Heart right ventricle (tissue), 16 donors: Measurements from ENCODE around the gene SELENOW. TPM values are rescaled to one million over a fixed set of nuclear protein-coding genes. Genes with fewer than 3 reads are reported as not detected.

Source experiments
- ATAC-seq, 8 donors: fragments of 200-7000 bp; cut with Tn5 transposase; one replicate each; pipeline ENCODE4 v1.9.1; 2020; ENCODE audit warnings: mild to moderate bottlenecking in 8 of 8, moderate library complexity in 8 of 8, moderate number of reproducible peaks in 1 of 8
- DNase-seq, 2 donors: peaks; one replicate each; pipeline ENCODE4 v3.0.0-alpha.2; 2020
- H3K27ac ChIP-seq, 10 donors: fragments of 200-600 bp; sonication (generic) in 2 of 10; one replicate each; pipeline versions ENCODE4 v1.5.0 to v1.8.0; 2020 to 2022; ENCODE audit warnings: mild to moderate bottlenecking in 3 of 10
- H3K27me3 ChIP-seq, 7 donors: fragments of 200-600 bp; one replicate each; pipeline ENCODE4 v1.8.0; 2021 to 2022; ENCODE audit warnings: mild to moderate bottlenecking in 2 of 7
- H3K36me3 ChIP-seq, 9 donors: fragments of 200-600 bp; sonication (generic) in 1 of 9; one replicate each; pipeline versions ENCODE4 v1.5.0 to v1.8.0; 2020 to 2022; ENCODE audit warnings: mild to moderate bottlenecking in 2 of 9
- H3K4me1 ChIP-seq, 9 donors: fragments of 200-600 bp; sonication (generic) in 1 of 9; one replicate each; pipeline versions ENCODE4 v1.5.0 to v1.8.0; 2020 to 2022; ENCODE audit warnings: mild to moderate bottlenecking in 4 of 9
- H3K4me3 ChIP-seq, 10 donors: fragments of 200-600 bp; sonication (generic) in 2 of 10; one replicate each; pipeline versions ENCODE4 v1.5.0 to v1.8.0; 2020 to 2022; ENCODE audit warnings: mild to moderate bottlenecking in 7 of 10, moderate library complexity in 2 of 10
- H3K9me3 ChIP-seq, 11 donors: fragments of 200-600 bp in 10 of 11; sonication (generic) in 2 of 11; one replicate each; pipeline versions ENCODE4 v1.5.0 to v1.8.0; 2013 to 2022; ENCODE audit warnings: mild to moderate bottlenecking in 2 of 11, control low read depth in 1 of 11, moderate library complexity in 1 of 11
- CTCF ChIP-seq, 9 donors: fragments of 200-600 bp; sonication (generic) in 2 of 9; IDR thresholded peaks; one replicate each; pipeline versions ENCODE4 v1.5.0 to v1.8.0; 2021 to 2022; ENCODE audit warnings: antibody characterized with exemption in 9 of 9, mild to moderate bottlenecking in 5 of 9, moderate library complexity in 1 of 9
- WGBS, 2 donors: extraction: QIAGEN DNeasy Blood & Tissue Kit; methylation state at CpG; one replicate each; pipeline ENCODE4 v1.1.7; 2013; ENCODE audit warnings: inconsistent platforms in 1 of 2; 5-methylcytosine and 5-hydroxymethylcytosine counted together
- intact Hi-C, 10 donors: fragments of 100-400 bp; cut with DNase I; formaldehyde crosslinking; loops; one replicate each; pipeline versions ENCODE4 v1.11.1 to v1.14.2; 2022
- polyA plus RNA-seq, 2 donors: library from polyadenylated mRNA; stranded (reverse); fragments of 200-250 nt; gene quantifications; one replicate each; pipeline ENCODE4 v1.2.3, GENCODE V29; 2013
- total RNA-seq, 10 donors: library from RNA; stranded (reverse); fragmentation: NEBNext Ultra II Directional in 3 of 10; extraction: Animal tissue kit (Norgen Biotek cat#: 25700) in 3 of 10; gene quantifications; one replicate each; pipeline versions ENCODE4 v1.2.1 to v1.2.4, GENCODE V29; 2021 to 2023
- donor health status: Arrhythmogenic right ventricular cardiomyopathy.
- donor health status: ischemic (EF 13 %, LVEDD 7.1; RV severe dilation, severe dysfunction).
- donor health status: healthy with polysubstance abuse.
- donor health status: DM: no; HTN: yes; CAD: no.
- donor health status: DM: no; HTN: no; CAD: no.
- donor health status: ischemic (EF 25% LVEDD 6.9; RV normal size, moderate dysfunction).
- donor health status: ischemic (EF 25% LVEDD 5.7; RV mildly dilated, moderate dysfunction).
- donor health status: healthy.
- donor health status: DM: yes; HTN: yes; CAD: no.
- donor health status: Ischemic cardiomyopathy.
- donor health status: ischemic (EF 35%, LVEDD 5.7; RV mildly dilated, moderate dysfunction).
- donor health status: nonischemic (EF 11% LVEDD 7.7; RV severe dilation, severe dysfunction).
- donor health status: DM: yes; HTN: yes; CAD: no.
- donor health status: PGD.
- donor health status: ischemic (EF 29% LVEDD 5.4; RV normal size, mild dysfunction).
- donor health status: nonischemic (EF 23%, LVEDD 6.1; RV moderate dilation, normal function).

Gene SELENOW
- total and polyA plus RNA-seq, 12 donors: 711 to 1,774 (median 1,009) TPM

GRCh38 chr19:47819858-47820257 is 41.4 kb downstream of the SELENOW start:
- H3K27me3 ChIP-seq: peaks cover 0 to 54% (median 37%) of the 10 kb centered on the region in 7 donors
- ATAC-seq: no peak
- H3K36me3 ChIP-seq: no peaks in the 10 kb centered on the region
- H3K4me1 ChIP-seq: no peaks in the 10 kb centered on the region
- no peak for DNase-seq
- WGBS, 2 donors: 11 to 12% methylated on average over 10 of the region's 10 CpGs
- intact Hi-C loops: loop anchor here in 2 of 10 donors (10.0 kb wide), 1 partner anchor 45 kb away; no protein-coding TSS in a partner anchor
- no peaks in the 10 kb centered on the region for H3K9me3 ChIP-seq
- H3K4me3 ChIP-seq: no peak overlapping the region
- no peak for TF ChIP-seq CTCF (IDR thresholded peaks at IDR 0.05)
- no peak overlapping the region for H3K27ac ChIP-seq

GRCh38 chr19:47820410-47820809 is 41.9 kb downstream of the SELENOW start:
- ATAC-seq (no peak), DNase-seq (no peak)
- no peak for TF ChIP-seq CTCF (IDR thresholded peaks at IDR 0.05)
- Histone ChIP-seq H3K27ac (no peak overlapping the region), H3K4me3 (no peak overlapping the region), H3K9me3 (no peaks in the 10 kb centered on the region), H3K4me1 (no peaks in the 10 kb centered on the region), H3K36me3 (no peaks in the 10 kb centered on the region), H3K27me3 (peaks cover 0 to 54% (median 37%) of the 10 kb centered on the region in 7 donors)
- WGBS, 2 donors: 60 to 70% methylated on average over 2 of the region's 2 CpGs
- intact Hi-C loops: no loop called here

- TF ChIP-seq CTCF (IDR thresholded peaks at IDR 0.05): no peak
These were observed 43.0 kb downstream of the SELENOW start, which contains the start of gene CRX for GRCh38 chr19:47821460-47822020. Gene CRX (plus strand): TSS chr19:47821937. CDS start chr19:47834444, 12,507 bp downstream.

DNA sequence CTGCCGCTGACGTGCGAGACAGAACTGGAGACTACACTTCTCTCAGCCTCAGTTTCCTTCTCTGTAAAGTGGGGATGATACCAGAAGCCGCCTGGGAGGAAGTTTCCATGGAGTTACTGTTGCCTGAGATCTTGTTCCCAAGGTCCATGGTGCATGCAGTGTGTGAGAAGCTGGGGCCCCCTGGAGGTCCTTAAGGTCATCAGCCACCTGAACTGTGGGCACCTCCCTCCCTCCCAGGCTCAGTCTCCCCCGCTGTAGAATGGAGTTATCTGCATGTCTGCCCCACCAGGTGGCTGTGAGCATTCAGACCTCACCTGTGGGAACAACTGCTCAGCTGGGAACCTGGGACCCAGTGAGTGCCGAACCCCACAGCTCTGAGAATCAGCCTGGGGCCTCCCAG is 45.9 kb downstream of the SELENOW start:
- Histone ChIP-seq H3K4me1 (no peaks in the 10 kb centered on the region), H3K27me3 (peaks cover 0 to 49% (median 27%) of the 10 kb centered on the region in 7 donors), H3K9me3 (peaks cover 0 to 7% (median 0%) of the 10 kb centered on the region in 11 donors), H3K27ac (no peak overlapping the region), H3K36me3 (no peaks in the 10 kb centered on the region), H3K4me3 (no peak overlapping the region)
- intact Hi-C loops: no loop called here
- no peak for ATAC-seq
- TF ChIP-seq CTCF (IDR thresholded peaks at IDR 0.05): no peak
- DNase-seq: no peak
- WGBS, 2 donors: 74 to 80% methylated on average over 6 of the region's 6 CpGs

More at GRCh38 chr19:47821460-47822020, 43.0 kb downstream of the SELENOW start, which contains the start of gene CRX:
- Histone ChIP-seq H3K27me3 (peaks cover 0 to 58% (median 37%) of the 10 kb centered on the region in 7 donors), H3K4me3 (no peak within 1 kb of the TSS), H3K36me3 (no peaks in the 10 kb centered on the region), H3K9me3 (peaks cover 0 to 3% (median 0%) of the 10 kb centered on the region in 11 donors), H3K4me1 (no peaks in the 10 kb centered on the region), H3K27ac (no peak within 1 kb of the TSS)
- WGBS, 2 donors: 34 to 37% methylated on average over 15 of the region's 15 CpGs
- intact Hi-C loops: no loop called here
- ATAC-seq (no peak), DNase-seq (no peak)
